Measurements from ENCODE around the gene GRIA4. TPM values are rescaled to one million over a fixed set of nuclear protein-coding genes. Genes with fewer than 3 reads are reported as not detected.
"Not testable (repeated sequence)": the region's sequence is repeated elsewhere in the genome, so short reads cannot be mapped to it uniquely, and the experiment has no call there.

Gene GRIA4
- total RNA-seq, 1 donor from 2014 or later = 0.05 TPM

GRCh38 chr11:106001304-106002012 lies 391.6 kb downstream of the GRIA4 start:
- peak; percentile 15 for DNase-seq (ENCODE audit: low read depth)

GRCh38 chr11:106003094-106003493 lies 393.2 kb downstream of the GRIA4 start:
- DNase-seq (ENCODE audit: low read depth) = not testable (repeated sequence)

- DNase-seq (ENCODE audit: low read depth) = no peak
Observed at GRCh38 chr11:106011481-106011880, 401.6 kb downstream of the GRIA4 start.

- DNase-seq (ENCODE audit: low read depth) = no peak
Observed at GRCh38 chr11:106012744-106013143, 402.9 kb downstream of the GRIA4 start.

- no peak for DNase-seq (ENCODE audit: low read depth)
Observed at GRCh38 chr11:106014035-106014434, 404.2 kb downstream of the GRIA4 start.

GRCh38 chr11:106014620-106015019 lies 404.7 kb downstream of the GRIA4 start:
- DNase-seq (ENCODE audit: low read depth) = no peak

- no peak for DNase-seq (ENCODE audit: low read depth)
Observed at GRCh38 chr11:106015066-106015465, 405.2 kb downstream of the GRIA4 start.

GRCh38 chr11:106017093-106017492 lies 407.2 kb downstream of the GRIA4 start:
- no peak for DNase-seq (ENCODE audit: low read depth)

GRCh38 chr11:106021181-106021966 lies 411.5 kb downstream of the GRIA4 start:
- DNase-seq (ENCODE audit: low read depth) = peak; percentile 51

GRCh38 chr11:106021967-106022794 lies 412.3 kb downstream of the GRIA4 start, which contains the start of gene MSANTD4:
TSS of gene MSANTD4 (minus strand) at chr11:106022240. CDS start at chr11:106010917, 11,323 bp downstream.
- peak; percentile 98 for DNase-seq (ENCODE audit: low read depth)

GRCh38 chr11:106022795-106023275 lies 413.0 kb downstream of the GRIA4 start:
- DNase-seq (ENCODE audit: low read depth) = no peak

GRCh38 chr11:106030609-106031008 lies 420.7 kb downstream of the GRIA4 start:
- no peak for DNase-seq (ENCODE audit: low read depth)

GRCh38 chr11:106031202-106031810 lies 421.4 kb downstream of the GRIA4 start:
- DNase-seq (ENCODE audit: low read depth) = peak; percentile 94
